ACHN (cell line): ENCODE measurements around the gene ADARB1.

Source experiments
- DNase-seq: peaks from one replicate; pipeline ENCODE4 v3.0.0-alpha.2; 2015
- in situ Hi-C: cut with HindIII; loops from 2 replicates; pipeline ENCODE4 v1.10.0; 2017; ENCODE audit warnings: low sequenced_read_pairs, low pct_ligation_motif_present, low pct_unique_long_range_greater_than_20kb

ADARB1 gene

DNA sequence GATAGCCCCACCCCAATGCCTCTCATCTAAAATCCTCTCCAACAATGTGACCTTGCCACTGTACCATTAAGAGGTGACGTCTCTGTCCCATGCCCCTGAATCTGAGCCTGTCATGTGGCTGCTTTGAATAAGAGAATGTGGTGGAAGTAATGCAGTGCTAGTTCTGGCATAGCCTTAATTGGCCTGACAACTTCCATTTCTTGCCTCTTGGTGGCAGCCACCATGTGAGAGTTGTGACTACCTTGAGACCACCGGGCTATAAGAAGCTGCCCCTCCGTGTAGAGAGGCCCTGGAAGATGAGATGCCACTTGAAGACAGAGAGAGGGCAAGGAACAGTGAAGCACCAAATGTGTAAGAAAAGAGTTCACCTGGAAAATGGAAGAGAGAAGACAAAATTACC, 118.0 kb downstream of the ADARB1 start:
- no peak for DNase-seq
- in situ Hi-C loops, result no loop called here

- in situ Hi-C loops, result no loop called here
Observed at GRCh38 chr21:45196620-45197019, 122.2 kb downstream of the ADARB1 start.

DNA sequence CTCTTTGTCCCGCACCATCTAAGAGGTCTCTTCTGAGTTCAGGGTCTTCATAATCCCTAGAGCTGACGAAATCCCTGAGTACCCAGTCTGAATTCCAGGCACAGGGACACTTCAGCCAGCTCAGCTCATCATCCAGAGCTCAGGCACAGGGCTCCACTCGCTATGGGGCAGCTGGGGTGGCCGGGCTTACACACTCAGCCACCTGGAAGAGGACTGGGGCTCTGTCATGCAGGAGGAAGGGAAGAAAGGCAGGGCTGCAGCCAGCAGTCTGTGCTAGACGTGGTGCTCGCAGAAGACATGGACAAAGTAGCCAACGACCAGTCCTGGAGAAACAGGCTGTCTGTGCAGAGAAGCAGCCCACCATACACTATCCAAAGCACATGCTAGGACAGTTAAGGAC, 124.8 kb downstream of the ADARB1 start:
- in situ Hi-C loops, result no loop called here

More at GRCh38 chr21:45196620-45197019, 122.2 kb downstream of the ADARB1 start:
- no peak for DNase-seq

DNA sequence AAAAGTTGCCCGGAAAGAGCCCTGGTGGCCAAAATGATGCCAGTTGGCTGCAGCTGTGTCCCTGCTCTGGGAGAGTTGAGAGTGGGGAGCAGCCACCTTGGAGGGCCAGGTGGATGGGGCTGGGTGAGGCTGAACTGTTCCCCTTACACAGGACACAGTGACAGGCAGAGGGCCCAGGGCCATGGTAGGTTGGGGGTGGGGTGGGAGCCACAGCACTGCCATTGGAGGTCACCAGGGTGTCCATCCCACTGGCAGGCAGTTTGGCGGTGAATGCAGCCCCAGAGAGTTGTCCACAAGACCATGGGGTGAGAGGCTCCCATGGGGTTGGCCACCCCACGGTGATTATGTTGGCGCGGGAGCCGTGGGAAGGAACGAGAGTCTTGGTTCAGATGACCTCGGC, 125.7 kb downstream of the ADARB1 start:
- no peak for DNase-seq
- in situ Hi-C loops, result no loop called here

More for the DNA sequence above, 124.8 kb downstream of the ADARB1 start:
- no peak for DNase-seq

GRCh38 chr21:45200581-45201296, 126.4 kb downstream of the ADARB1 start:
- no peak for DNase-seq
- in situ Hi-C loops, result no loop called here

- DNase-seq, result no peak
- in situ Hi-C loops, result no loop called here
Observed at GRCh38 chr21:45202344-45202743, 128.0 kb downstream of the ADARB1 start.

DNA sequence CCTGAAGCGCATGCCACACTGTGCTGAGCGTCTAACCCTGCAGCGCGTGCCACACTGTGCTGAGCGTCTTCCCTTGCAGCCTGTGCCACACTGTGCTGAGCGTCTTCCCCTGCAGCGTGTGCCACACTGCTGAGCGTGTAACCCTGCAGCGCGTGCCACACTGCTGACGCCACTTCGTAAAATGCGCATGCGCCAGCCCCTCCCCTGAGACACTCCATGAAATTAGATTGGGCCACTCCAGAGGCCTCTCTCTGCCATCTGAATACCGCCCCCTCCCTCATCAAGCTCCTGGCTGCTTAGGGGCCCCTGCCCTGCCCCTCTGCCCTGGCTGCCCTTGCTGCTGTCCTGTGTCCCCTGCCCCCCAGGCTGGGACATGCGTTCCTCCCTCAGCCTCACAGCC, 128.5 kb downstream of the ADARB1 start:
- in situ Hi-C loops, result no loop called here
- DNase-seq, result no peak

- DNase-seq, result no peak
- in situ Hi-C loops, result no loop called here
Observed at GRCh38 chr21:45203983-45204382, 129.6 kb downstream of the ADARB1 start.

DNA sequence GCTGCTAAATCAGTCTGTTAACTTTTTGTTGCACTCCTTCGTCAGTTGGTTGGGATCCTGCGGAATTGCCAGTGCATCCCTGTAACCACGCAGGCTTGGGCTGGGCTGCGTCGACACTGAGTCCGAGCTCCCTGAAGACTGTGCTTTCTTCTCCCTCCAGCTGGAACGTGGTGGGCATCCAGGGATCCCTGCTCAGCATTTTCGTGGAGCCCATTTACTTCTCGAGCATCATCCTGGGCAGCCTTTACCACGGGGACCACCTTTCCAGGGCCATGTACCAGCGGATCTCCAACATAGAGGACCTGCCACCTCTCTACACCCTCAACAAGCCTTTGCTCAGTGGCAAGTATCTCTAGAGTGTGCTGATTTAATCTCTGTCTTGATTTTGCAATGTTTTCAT, 130.0 kb downstream of the ADARB1 start:
- in situ Hi-C loops, result no loop called here
- DNase-seq, result no peak

DNA sequence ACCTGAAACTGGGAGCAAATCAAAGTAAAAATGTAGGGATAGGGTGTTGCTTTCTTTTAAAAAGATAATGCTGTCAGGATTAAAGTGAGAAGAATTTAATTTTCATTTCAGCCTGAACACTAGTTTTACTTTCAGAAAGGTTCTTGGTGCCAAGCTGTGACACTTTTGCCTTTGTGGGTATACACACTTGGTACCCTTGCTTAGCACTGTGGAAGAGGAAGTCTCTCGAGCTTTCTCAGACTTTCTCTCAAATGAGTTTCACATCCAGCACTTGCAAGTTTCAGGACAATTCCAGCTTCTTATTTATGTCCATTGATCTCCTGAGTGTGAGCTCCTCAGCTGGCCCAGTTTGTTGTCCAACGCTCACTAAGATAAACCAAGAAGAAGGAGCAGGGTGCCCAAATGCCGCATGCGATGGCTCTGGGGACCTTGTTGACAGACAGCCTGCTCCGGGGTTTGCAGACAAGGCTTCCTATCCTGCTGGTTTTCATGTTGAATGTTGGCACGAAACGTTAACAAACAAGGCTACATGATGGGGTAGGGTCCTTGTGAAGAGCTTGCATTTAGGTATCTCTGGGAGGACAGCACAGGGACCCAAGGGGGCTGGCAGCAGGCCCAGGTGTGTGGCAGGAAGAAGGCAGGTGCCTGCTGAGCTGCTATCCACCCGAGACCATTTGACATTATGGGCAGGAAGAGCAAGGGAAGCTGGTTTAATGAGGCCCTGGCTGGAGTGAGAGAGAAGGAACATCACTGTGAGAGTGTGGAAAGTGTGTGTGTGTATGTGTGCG, 133.7 kb downstream of the ADARB1 start:
- DNase-seq, result no peak

DNA sequence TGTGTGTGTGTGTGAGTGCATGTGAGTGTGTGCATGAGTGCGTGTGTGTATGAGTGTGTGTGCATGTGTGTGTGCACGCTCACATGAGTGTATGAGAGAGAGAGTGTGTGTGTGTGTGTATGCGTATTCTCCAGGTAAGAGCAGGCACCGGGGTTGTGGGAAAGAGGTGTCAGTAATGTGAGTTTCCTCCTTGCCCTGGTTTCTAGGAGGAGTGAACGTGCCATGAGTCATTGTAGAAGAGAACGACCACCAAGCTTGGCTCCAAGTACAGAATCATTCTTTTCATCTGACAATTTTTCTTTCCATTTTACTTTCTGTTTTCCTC, 134.2 kb downstream of the ADARB1 start:
- in situ Hi-C loops, result no loop called here
- no peak for DNase-seq

More for the DNA sequence above, 133.7 kb downstream of the ADARB1 start:
- in situ Hi-C loops, result no loop called here

DNA sequence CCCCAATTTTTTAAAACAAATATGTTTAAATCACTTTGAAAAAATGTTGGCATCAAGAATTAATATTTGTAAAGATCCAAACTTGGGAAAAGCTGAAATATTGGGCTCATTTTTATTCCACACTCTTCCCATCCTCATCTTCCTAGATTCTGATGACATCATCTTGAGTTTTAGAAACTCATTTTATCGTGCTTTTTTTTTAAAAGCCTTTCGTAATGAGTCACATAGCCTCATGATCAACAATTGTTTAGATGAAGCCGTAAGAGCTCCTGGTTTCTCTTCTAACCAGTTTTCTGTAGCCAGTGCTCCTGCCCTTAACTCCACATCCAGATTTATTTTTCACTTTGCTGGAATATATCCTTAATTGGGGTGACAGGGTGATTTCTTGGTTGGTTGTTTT, 134.7 kb downstream of the ADARB1 start:
- in situ Hi-C loops, result no loop called here
- no peak for DNase-seq

DNA sequence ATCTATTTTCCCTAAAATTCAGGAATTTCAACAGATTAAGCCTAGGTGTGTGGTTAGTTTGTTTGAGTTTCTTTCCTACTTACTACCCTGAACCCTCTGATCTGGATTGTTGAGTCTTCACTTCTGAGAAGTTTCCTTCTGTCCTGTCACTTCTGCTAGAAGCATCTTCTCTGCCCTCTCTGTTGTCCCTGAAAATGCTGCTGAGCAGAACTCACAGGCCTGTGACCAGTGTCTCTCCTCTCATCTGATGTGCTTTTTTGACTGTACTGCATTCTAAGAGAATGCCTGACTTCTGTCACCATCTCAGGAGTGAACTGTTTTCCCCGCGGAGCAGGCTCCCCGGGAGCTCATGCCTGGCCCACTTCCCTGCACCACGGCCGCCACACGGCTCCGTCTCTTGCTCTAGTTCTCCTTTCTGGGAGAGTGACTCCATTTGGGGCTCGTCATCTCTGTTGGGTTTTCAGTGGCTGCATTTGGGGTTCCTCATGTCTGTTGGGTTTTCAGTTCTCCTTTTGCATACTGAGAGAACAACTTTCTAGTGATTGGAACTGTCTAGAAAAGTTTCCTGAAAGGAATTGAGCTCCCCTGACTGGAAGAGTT, 135.4 kb downstream of the ADARB1 start:
- no peak for DNase-seq
- in situ Hi-C loops, result no loop called here

DNA sequence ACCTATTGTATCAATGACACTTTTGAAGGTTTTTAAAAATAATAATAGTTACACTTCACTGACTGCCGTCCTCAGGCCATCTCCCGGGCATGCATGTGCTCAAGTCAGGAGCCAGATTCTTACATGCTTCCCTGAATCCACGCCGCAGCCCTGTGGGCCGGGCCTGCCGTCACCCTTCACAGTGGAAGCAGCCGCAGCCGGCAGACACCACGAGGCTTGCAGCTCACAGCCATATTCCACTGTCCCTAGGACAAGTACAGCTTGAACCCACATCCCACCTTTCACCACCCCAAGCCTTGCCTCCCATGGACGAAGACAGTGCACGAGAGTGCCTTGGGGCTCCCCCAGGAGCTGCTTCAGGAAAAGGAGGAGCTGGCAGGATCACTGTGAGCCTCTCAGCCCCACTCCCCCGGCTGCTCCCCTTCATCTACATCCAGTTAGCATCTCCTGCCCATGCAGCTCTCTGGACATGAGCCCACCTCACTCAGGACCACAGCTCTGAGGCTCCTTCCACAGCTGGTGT, 136.1 kb downstream of the ADARB1 start:
- in situ Hi-C loops, result no loop called here

DNA sequence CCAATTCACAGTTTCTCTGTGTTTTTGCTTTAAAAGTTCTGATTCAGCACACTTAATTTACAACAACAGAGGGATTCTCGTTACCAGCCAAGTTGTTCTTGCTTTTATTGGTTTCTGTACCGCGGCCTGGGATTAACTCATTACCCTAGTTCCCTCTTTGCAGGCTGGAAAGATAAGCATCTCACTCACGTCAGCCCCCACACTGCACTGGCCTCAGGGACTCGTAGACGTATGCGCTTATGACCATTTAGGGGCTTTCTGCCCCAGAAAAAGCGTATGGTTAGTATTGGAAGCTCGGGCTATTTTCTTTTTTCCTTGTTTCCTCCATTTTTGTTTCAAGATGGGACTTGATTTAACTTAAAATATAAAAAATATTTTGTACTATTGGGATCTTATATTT, 137.3 kb downstream of the ADARB1 start:
- in situ Hi-C loops, result no loop called here
- DNase-seq, result no peak

More for the DNA sequence above, 136.1 kb downstream of the ADARB1 start:
- DNase-seq, result no peak

DNA sequence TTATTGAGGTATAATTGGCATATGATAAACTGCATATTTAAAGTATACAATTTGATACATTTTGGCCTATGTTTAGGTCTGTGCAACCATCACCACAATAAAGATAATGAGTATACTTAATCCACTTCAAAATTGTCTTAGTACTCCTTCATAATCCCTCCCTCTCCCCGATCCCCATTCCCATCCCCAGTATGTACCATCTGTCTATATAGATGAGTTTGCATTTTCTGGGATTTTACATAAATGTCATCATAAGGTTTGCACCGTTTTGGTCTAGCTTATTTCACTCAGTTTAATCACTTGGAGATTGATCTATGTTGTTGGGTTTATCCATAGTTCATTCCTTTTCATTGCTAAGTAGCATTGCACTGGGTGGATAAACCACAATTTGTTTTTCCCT, 139.0 kb downstream of the ADARB1 start:
- no peak for DNase-seq
- in situ Hi-C loops, result no loop called here

DNA sequence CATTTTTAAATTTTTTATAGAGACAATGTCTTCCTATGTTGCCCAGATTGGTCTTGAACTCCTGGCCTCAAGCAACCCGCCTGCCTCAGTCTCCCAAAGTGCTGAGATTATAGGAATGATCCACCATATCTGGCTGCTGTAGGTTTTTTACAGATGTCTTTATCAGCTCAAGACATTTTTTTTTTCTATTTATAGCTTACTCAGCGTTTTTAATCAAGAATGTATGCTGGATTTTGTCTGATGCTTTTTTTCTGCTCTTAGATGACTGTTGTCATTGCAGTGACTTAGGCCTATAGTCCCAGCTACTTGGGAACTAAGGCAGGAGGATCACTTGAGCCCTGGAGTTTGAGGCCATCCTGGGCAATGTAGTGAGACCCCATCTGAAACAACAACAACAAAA, 140.8 kb downstream of the ADARB1 start:
- in situ Hi-C loops, result no loop called here
- DNase-seq, result no peak

- no peak for DNase-seq
- in situ Hi-C loops, result no loop called here
Observed at GRCh38 chr21:45217010-45217409, 142.6 kb downstream of the ADARB1 start.

DNA sequence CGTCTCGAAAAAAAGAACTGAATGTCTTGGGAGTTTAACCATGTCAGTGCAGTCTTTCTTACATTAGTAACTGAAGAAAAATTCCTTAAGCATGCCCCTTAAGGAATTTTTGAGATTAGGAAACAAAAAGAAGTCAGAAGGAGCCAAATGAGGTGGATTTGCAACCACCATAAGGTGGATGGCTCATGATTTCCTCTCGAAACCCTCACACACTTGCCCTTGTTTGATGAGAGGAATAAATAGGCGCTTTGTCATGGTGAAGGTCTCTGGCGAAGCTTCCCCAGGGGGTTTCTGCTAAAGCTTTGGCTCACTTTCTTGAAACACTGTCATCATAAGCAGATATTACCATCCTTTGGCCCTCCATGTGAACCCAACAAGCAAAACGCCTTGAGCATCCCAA, 145.1 kb downstream of the ADARB1 start:
- in situ Hi-C loops, result no loop called here
- DNase-seq, result no peak
